ENCODE measurements around the gene SPINK1.
A peak's percentile ranks its signal among the peaks of the same experiment; 100 is the strongest.
"Not testable (repeated sequence)": the region's sequence is repeated elsewhere in the genome, so short reads cannot be mapped to it uniquely, and the experiment has no call there.

The SPINK1 gene

DNA sequence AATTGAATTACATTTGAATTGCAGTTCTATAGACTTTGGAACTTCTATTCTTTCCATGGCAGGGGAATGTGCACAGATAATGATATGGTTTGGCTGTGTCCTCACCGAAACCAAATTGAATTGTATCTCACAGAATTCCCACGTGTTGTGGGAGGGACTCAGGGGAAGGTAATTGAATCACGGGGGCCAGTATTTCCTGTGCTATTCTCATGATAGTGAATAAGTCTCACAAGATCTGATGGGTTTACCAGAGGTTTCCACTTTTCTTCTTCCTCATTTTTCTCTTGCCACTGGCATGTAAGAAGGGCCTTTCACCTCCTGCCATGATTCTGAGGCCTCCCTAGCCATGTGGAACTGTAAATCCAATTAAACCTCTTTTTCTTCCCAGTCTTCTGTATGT, 28.3 kb downstream of the SPINK1 start:
- not testable (repeated sequence) for DNase-seq

DNA sequence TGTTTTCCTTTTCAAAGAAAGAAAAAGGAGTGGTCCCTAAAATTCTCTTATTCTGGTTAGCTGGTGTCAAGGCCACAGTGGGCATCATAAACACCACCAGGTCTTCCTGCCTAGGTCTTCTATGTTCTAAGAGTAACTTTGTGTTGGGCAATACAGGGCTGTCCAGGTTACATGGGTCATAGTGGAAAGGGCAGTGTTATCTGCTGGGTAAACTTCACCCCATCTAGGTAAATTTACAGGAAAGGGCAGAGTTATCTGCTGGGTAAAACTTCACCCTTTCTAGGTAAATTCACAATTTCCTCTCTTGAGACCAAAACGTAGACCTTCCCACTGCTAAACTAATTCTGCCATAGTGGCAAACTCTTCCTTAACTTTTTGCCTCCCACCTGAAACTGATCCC, 30.0 kb downstream of the SPINK1 start:
- no peak for DNase-seq

DNA sequence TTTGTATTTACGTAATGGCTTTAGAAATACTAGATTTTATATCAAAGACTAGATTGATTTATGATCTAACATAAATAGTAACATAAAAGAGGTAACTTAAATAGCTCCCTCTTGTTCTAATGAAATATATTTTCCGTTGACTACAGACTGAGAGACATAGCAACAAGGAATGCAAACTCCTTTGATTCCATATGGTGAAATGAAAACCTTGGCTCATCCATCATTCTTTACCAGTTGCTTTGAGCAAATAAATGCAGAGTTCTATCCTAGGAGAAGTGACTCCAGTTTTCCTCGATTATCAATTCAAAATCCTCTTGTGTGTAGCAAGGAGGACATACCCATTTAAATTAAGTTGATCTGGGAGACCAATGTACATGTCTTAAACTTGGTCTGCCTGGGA, 31.0 kb downstream of the SPINK1 start:
- no peak for DNase-seq

DNA sequence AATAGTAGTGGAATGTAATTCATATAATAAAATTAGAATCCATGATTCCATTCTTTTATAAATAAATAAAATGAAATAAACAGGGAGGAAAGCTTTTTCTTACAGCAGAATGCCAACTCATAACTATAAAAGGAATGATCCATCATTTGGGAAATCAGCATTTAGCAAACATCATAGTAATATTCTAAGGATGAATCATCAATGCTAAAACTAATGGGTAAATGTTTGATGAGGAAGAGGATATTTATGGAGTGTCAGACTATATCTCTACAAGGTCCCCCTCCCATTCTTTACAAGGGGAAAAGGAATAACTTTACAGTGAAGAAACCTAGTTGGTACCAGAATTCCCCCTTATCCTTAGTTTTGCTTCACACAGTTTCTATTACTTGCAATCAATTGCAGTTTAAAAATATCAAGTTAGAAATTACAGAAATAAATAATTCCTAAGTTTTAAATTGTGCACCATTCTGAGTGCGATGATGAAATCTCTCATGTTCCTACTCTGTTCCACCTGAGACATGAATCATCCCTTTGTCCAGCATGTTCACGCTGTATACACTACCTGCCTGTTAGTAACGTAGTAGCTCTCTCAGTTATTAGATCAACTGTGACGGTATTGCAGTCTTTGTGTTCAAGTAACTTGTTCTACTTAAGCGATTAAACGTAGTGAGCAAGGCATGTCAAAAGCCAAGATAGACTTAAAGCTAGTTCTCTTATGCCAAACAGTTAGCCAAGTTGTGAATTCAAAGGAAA, 34.7 kb downstream of the SPINK1 start:
- no peak for DNase-seq

DNA sequence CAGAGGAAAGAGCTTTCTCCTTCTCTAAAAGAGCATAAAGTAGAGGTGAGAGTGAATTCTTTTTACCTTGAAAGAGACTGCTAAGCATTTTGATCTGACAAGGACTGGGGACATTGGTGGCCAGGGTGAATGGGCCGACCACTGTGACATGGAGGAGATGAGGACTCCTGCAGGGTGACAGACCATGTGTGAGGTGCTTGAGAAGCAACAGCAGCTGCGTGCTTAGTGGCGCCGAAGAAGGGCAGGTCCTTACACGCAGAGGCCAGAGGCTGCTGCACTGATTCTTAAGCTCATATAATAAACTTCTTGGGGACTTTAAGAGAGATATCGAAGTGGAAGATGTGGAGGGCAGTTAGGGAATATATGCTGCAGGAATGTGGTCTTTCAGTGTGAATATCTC, 40.3 kb downstream of the SPINK1 start:
- no peak for DNase-seq

DNA sequence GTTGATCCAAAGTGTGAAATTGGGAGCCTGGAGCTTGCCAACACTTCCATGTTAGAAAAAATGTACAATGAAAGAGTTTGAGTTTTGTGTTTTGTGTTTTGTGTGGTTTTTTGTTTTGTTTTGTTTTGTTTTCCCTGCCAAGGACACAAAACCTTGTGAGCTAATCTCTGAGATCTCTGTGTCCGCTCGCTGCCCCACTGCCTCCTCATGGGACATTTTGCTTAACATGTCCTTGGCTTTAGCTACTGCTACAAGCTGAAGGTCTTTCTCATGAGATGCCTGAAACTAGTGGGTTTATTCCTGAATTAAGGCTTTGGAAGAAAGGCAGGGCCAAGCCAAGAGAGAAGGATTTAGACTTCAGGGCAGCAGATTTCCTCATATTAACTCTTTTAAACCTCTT, 41.7 kb downstream of the SPINK1 start:
- DNase-seq, result no peak

DNA sequence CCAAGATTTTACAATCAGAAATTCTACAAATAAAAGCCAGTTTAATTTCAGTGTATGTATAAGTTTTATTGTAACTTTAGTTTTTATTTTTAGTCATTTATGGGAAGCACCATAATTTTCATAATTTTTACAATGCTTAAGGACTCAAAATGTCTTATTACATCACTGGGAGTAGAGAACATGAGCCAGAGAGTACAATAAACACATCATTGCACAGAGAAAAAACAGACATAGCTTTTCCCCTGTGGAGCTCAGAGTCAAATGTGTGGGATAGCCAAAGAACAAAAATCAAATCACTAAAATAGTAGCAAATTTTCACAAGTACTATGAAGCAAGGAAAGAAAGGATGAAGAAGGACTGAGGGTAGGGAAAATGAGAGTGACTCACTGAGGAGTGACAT, 43.4 kb downstream of the SPINK1 start:
- DNase-seq, result no peak

DNA sequence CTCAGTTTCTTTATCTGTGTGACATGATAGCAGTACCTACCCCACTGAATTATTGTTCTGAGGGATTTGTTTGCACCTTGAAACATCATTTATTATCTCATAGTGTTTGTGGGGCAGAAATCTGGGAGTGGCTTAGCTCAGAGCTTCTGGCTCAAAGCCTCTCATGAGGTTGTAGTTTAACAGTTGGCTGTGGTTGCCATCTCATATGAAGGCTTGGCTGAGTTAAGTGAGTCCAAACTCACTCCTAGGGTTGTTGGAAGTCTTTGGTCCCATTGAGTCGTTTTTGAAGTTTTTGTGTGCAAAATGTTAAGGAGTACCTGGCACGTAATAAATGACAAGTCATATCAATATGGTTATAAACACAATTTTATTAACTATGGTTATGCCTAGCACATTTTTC, 45.3 kb downstream of the SPINK1 start:
- DNase-seq, result no peak

DNA sequence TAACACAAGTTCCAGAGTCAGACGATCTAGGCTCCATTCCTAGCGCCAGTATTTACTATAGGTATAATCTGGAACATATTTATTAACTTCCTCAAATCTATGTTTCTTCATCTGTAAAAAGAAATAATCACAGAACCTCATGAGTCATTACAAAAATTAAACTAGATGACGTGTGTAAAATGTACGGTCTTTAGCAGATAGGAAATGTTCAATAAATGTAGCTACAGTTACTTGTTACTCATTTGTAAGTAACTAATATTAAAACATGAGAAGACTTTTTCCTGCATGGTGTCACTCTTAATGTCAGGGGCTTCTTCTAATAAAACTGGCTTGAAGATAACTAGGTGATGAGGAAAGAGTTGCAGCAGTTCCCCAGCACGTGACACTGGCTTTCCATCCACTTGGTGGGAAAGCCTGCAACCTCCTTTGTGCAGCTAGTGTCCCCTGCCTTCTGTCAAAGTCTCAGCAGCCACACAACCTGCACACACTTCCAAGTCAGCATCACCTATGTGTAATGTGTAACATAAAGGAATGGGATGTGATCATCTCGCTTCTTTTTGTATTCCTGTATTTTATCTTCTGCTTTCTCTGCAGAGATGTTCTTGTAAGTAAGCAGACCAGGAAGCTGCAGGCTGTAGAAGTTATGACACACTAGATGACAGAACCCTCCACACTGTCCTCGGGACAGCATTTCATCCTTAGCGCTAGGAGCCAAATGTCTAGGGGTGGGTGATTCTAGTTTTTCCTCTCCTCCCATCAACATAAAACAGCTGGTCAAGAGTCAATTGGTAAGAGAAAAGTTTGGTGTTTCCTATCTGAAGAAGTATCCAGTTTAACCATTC, 47.1 kb downstream of the SPINK1 start:
- DNase-seq, result no peak

DNA sequence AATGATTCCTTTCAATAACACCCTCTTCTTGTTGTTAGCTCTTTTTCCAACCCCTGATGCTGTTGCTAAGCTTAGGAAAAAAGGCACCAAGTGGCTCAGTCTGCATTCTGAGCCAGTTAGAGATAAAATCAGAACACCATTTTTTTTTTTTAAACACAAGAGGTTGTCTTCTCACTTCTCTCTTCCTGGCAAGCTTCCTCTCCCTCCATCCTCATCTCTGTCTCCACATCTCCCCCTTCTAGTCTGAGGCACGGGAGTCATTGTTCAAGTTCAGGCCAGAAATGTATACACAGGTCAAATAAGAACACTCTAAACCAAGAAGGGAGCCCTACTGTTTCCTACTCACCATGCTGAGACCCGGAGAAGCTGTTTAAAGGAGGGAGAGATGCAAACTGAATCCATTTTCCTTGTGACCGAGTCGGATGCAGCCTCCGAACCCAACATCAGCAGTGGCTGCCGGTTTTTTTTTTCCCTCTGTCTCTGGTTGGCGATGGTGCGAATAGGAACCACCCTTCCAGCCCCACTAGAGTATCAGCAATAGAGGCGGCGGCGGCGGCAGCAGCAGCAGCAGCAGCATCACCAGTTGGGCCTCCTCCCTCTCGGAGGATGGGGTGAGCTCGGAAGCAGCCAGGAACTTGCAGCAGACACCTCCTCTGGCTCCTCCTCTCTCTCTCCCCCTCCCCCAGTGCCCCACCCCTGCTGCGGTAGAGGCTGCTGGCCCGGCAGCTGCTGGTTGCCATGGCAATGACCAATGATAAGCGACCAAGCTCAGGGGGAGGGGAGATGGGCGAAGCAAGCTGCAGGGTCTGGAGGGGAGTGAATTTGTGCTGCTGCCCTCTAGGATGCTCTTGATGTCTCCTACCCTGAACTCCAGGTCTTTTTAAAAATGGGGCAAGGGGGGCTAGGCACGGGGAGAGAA, 49.1 kb downstream of the SPINK1 start, which contains the start of gene JAKMIP2:
Gene JAKMIP2, minus strand, starts transcription at position 619 of the 919 bp plus-strand sequence. CDS start 110,922 bp downstream, outside the sequence.
- peak; percentile 78 for DNase-seq

DNA sequence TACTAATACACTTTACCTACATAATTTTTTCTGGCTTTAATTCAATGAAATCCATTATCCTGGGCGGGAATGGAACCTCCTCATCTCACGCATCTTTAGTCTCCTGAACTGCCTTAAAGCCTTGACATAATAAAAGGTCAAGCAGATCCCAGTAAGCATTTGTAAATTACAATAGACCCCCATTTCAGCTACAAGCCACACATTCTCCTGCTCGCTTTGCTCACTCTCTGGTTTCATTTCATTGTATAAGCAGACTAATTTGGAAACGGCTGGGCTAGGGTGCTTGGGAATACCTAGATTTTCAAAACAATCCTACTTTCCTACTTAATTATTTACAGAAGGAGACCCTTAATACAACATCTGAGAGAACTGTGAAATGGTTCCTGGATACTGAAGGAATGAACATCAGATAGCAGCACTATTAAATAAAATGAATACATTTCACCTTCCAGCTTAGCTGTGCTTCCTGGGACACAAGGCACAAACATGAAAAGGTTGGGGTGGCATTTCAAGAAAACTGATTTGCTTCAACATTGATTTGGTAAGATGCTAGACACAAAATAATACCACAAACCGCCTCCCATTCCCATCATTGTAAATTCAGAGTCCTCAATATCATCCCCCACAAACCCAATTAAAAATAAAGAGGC, 50.4 kb downstream of the SPINK1 start:
- no peak for DNase-seq

DNA sequence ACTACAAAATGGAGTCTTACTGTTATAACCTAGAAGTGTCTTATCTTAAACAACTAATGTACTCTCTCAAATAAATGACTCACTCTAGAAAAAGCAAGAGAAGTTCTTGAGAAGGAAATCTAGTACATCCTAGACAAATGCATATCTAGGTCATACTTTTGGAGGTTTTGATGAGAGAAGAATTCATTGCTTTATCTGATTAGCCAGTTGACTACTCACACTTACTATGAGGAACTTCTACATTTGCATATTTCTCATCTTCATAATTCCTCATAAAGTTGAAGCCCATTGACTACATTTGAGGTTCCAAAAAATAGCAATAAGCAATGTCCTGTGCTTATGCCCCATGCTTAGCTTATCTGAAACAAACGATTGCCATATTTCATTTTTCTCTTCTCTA, 51.8 kb downstream of the SPINK1 start:
- no peak for DNase-seq

DNA sequence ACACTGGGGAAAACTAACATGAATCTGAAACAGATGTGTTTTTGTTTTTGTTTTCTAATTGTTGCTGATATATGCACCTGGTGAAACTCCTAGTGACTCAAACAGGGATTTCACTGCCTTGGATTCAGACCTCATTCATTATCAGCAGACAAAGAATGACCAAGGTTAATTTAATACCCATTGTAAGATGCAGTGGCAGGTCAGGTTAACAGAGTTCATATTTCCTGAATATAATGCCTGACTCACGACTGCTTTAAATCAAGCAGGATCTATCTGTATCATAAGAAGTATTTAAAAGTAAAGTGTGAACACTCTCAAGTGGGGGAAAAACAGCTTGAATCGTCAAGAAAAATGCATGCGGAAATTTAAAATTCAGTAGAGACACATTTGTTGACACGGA, 54.5 kb downstream of the SPINK1 start:
- no peak for DNase-seq
